HG03442 (cell line): ENCODE results near the gene SLC5A10.

ENCODE experiments used
- ATAC-seq: cut with Tn5 transposase; IDR thresholded peaks from one replicate; pipeline ENCODE4 v1.9.1; 2021; ENCODE audit warnings: mild to moderate bottlenecking, moderate library complexity; ENCODE audit not compliant: unreplicated experiment

SLC5A10 gene

DNA sequence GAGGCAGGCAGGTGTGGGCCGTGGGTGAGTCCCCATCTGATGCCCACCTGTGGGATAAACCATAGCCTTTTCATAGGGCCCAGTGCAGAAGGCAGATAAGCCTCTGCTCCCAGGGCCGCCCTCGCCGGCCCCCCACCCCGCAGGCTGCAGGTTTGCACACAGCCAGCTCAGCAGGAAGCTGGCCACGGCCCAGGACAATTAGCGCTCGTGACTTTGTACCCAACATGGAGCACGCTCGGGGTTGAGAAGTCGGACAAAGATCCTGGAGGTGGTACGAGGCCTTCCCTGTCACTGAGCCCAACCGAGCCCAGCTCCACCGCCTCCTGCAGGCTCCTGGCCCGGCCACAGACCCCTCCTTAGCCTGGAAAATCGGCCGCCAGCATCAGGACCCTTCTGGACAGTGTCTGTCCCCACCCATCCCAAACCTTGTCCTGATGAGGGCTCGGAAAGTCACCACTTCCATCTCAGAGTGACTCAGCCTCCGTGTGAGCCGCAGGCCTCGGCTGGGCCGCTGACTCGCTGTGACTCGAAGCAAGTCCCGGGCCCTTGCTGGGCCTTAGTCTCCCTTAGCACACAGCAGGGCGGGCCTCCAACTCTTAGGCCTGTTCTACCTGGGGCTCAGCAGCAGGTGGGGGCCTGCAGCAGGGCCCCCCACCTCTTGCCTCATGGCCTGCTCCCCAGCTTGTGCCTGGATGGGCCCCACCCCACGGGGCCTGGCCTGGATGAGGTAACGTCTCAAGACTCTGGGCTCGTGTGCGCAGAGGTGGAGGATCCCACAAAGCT is 29.9 kb downstream of the SLC5A10 start:
- ATAC-seq, result no peak

DNA sequence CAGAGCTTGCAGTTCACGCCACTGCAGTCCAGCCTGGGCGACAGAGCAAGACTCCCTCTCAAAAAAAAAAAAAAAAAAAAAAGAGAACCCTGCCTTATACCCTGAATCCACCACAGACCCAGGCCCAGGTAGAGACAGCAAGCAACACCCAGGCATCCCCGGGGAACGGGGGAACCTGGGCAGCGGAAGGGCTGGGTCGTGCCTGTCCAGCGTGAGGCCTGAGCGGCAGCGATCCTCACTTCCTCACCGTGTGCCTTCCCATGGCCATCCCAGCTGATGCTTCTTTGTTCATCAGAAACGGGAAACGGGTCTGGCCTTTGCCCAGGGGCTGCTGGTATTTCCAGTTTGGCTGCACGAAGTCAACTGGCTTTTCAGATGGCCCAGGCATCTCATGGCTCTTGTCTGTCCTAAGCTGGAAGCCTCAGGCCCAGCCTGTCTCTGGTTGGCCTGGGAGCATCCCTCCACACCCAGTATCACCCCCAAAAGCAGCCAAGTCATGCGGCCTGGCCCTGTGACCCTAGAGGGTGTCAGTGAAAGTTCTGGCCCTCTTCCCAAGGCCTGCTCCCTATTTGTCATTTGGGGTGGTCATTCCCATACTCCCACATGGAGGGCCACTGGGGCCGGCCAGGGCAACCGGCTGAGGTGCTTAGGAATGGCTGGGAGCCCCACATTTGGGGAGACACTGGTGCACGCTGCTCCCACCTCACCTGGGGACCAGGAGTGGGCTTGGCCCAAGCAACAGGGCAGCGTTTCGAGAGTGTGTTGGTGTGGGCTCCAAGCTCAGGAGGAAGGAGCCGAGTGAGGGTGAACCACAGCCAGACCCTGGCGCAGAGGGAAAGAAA is 32.5 kb downstream of the SLC5A10 start:
- ATAC-seq, result no peak

DNA sequence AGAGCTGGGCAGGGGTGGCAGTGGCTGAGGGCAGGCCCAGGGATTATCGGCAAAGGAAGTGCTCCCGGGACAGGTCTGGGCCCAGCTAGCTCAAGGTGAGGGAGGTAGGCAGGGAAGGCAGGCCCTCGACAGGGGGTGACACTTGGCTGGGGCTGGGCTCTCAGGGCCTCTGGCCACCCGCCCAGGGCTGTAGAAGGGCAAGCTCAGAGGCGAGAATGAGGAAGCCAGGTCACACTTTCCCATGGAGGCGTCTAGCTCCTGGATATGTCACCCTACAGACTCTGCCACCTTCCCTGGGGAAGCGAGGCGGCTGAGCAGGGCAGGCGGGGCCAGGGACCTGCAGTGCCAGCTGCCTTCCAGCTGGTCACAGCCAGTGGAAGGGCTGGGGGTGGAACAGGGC is 33.5 kb downstream of the SLC5A10 start:
- no peak for ATAC-seq

DNA sequence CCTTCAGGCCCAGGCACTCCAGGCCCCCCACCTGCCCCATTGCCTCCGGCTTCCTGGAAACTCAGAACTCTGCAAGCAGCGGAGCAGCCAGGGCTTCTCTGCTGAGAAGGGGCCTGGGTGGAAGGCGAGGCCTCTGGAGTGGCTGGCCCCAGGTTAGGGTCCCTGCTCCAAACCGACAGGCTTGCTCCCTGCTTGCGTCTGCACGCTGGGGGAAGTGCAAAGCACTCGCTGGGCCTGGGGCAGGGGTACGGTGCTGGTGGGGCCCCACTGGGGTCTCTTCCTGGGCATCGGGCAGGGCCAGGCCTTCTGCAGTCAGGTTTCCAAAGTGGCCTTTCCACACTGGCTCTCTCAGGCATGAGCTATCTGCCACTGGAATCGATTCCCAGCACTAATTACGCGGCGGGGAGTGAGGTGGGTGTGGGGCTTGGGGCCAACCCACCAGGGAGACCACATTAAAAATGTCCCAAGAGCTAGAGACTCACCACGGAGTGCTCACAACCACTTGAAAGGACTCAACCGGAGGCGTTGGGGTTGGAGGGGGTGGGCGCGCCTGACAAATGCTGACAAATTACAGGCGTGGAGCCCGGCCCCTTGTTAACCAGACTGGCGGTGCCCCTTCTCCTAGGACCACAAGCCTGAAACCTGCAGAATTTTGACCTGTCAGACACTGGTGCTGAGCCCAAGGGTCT is 34.7 kb downstream of the SLC5A10 start:
- ATAC-seq, result no peak

DNA sequence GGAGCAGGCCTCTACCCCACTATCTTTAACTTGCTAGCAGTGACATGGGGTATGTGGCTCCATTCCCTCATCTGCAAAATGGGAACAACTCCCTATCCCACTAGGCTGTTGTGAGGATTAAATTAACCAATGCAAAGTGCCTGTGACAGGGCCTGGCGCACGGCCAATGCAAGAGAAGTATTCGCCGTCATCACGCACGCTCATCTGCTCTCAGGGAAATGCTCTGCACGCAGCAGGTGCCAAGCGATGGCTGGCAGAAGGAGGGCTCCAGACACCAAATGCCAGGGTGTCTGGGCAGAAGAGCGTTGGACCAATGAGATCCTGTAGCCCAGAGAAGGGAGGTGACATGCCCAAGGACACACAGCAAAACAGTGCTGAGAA is 35.3 kb downstream of the SLC5A10 start:
- ATAC-seq, result no peak

DNA sequence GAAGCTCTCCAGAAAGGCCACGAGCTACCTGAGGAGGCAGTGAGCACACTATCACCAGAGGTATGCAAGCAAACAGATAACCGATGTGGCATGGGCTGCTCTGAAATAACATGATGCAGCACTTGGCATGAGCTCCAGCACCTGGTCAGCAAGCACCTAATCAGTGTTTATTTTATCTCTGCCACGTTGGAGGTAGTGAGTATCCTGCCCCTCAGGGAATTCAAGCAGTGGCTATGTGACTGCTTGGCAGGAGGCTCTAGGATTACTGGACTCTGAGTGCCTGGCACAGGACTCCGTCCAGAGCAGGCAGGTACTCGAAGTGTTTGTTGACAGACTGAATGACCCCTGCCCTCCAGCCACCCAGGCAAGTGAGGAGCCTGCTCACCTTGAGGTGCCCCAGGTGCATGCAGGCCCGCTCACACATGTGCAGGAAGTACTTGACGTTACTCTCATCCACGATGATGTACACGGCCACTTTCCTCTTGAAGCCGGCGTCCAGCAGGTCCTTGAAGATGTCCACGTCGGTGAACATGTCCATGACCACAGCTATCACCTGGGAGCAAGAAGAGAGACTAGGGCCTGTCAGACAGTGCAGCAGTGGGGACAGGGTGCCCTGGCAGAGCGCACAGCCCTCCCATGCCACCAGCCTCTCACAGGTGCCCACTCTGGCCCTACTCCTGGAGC is 36.0 kb downstream of the SLC5A10 start:
- no peak for ATAC-seq

DNA sequence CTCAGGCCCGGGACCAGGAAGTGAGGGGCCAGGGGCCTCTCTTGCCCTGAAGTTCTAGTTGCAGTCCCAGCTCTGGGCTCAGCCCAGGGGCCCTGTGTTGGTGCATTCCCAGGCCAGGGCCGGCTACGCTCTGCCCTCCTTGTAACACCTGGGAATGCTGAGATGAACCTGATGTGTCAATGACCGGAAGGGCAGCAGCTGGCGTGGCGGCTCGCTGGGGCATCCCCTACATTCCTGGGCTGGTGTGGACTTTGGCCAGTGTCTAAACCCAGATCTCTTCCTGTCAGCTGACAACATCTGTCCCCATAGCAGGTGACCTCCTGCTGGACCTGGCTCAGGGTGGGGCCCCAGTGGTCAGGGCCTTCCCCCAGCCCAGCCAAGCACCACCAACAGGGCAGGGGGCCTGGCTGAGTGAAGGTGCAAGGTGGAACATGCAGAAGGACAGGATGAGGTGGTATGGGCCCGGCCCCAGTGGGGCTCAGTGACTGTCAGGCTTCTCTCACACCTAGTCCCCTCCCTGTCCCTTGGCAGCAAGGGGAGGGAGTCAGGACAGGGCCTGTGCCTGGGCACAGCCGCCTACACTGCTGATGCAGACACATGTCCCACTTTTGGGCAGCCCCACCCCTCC is 36.7 kb downstream of the SLC5A10 start:
- ATAC-seq, result no peak

DNA sequence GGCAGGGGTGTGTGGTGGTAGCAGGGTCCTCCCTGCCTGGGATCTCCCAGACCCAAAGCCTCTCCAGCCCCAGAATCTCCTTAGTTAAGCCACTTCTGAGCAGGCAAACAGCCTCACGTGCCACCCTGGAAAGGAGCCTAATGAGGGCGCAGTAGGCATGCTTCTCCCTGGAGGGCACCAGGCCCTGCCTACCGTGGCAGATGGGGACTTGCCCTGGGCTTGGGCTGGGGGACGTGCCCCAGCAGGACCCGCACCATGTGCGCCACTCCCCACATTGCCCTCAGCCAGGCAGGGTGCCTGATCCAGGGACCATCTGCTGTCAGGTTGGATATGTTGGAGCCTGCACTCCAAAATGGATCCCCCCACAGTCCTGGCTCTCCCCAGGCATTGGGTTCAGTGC is 38.4 kb downstream of the SLC5A10 start:
- no peak for ATAC-seq

DNA sequence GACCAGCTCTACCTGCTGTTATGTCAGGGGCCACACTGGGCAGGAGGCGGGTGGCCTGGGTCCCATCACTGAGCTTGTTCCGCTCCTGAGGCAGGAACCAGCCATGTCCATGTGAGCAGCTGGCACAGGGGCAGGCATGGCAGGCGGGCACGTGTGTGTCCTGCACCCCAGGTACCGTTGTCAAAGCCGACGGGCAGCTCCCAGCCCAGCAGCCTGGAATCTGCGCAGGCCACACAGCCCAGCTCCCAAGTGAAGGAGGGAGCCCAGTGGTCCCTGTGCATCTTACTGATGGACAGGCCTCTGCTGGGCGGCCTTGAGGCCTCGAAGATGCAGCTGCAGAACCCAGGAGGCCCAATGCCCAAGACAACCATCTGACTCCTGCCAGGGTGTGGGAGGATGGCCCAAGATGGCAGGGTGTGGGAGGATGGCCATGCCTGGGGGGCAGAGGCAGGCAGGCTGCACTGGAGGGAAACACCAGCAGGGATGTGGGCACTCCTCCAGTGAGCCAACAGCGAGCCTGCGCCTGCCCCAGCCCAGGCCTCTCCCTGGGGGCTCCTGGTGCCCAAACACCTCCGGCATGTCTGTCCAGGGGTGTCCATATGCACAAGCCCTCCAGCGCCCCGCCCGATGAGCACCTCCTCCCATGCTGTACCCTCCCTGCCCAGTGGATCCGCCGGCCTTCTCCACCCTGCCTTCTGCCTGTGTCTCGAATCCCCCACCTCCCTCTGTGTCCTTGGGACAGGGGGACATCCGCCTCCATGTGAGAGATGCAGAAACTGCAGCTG is 39.8 kb downstream of the SLC5A10 start:
- ATAC-seq, result no peak

DNA sequence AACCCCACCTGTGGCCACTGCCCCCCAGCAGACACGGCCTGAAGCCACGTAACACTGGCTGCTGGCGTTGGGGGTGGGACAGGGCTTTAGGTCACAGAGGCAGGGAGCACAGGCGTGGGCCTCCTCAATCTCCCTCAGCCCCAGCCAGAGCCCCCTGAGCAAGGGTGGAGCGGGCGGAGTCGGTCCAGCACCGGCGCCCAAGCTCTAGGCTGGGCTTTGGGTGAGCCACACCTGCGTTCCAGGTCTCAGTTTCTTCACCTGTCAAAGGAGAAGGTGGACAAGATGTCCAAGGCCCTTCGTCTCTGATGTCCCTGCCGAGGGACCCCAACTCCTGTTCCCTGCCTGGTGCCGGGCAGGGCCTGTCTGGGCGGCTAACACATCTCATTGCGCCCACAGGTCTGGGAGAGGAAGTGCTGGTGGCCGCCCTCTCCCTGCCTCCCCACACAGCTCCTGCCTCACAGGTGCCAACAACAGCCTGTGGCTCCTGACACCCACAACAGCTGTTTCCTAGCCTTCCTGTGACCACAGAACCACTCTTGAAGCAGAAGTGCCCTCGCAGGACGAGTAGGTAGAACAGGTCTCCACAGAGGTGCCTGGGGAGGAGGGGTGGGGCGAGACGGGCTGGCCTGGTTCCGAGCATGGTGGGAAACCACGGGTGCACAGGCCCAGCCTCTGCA is 40.6 kb downstream of the SLC5A10 start:
- no peak for ATAC-seq

DNA sequence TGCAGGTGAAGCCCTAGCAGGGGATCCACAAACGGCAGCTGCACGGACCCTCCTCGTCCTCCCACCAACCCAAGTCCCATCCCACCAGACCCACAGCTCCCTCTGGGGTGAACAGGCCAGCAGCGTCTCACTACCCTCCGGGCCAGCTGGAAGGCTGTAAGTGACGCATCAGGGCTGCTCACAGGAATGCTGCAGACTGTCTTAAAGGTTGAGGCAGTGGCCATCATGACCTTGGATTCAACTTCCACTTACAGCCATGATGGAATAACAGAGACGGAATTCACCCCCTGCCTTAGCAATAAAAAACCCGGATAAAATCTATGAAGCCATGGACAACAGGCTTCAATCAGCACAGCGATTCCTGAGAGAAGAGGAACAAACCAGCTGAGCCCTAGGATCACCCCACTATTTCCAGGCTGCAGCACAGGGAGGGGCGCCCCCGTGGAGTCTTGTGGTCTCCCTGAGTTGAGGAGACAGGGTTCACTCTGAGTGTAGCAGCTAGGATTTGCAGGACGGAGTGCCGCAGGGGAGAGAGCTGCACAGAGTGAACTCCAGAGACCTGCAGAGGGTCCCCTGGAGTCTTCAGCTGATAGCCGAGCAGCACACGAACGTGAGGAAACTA is 42.1 kb downstream of the SLC5A10 start:
- no peak for ATAC-seq

DNA sequence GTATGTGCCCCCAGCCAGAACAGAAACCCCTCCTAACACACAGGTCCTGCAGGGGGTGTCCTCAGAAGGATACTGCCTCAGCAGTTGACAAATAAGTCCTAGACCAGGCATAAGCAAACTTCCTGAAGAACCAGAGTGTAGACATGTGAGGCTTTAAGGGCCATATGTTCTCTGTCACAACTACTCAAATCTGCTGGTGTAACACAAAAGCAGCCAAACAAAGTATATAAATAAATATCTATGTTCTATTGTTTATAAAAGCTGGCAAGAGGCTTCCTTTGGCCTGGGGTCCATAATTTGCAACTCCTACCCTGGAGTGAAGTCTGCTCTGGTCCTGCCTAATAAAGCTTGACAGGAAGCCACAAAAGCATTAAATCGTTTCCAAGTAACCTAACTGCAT is 42.7 kb downstream of the SLC5A10 start:
- ATAC-seq, result no peak

DNA sequence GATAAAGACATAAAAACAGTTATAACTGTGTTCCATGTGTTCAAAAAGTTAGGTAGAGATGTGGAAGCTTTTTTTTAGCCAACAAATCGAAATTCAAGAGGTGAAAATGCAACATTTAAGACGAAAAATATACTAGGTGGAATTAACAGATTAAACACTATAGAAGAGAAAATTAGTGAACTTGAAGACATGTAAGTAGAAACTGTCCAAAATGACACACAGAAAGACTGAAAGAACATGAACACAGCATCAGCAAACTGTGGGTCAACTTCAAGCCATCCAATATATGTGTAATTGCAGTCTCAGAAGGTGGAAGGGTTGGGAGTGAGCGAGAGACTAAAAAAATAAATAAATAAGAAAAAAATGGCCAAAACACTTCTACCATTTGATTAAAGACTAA is 43.3 kb downstream of the SLC5A10 start:
- no peak for ATAC-seq

DNA sequence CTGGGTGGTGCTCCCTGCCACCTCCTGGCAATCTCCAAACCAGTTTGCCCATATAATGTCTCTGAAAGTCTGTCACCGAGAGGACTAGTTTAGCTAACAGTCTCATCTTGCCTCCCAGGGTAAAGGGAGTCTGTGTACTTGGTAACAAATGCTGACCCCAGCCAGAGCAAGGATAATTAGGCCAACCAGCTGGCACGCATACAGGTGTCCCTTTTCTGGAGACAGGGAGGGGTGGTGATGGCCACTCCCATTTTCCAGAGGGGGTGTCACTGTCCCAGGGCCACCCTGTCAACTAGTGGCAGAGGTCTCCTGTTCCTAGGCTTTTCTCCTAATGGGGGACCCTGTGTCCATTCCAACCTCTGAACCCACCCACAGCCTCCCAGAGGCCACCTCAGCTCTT is 44.5 kb downstream of the SLC5A10 start:
- ATAC-seq, result no peak

DNA sequence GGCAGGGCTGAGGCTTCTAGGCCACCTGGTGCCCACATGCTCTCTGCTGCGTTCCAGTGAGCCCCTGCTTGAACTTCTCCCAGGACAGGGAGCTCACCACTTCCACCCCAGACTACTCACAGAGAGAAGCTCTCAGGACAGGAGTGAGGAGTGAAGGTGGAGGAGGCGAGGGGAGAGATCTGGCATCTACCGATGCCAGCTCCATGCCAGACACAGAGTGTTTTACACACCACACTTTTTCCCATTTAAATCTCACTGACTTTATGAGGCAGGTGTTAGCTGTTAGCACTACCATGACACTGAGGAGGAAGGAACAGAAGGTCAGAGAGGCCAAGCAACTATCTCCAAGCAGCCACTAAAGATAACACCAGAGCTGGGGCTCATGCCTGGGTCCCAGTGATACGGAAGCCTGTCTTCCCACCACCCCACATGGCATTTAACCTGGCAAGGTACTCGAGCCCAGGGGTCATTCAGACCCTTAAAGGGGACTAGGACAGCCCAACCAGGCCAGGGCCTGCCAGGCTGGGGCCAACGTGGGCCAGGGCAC is 45.8 kb downstream of the SLC5A10 start:
- no peak for ATAC-seq

DNA sequence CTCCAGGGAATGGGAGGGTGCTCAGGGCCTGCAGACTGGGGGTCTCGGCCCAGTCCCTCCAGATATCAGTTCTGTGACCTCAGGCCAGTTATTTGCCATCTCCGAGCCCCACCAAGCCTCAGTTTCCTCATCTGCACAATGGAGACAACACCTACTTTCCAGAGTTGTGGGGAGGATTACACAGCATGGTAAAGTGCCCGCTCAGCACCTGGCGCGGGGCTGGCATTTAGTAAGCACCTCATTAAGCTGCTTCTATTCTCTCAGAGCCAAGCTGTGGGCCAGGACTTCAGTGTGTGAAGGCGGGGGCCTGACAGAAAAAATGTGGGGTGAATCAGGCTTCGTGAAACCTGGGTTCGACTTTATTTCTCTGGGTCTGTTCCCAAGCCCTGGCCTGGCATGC is 47.4 kb downstream of the SLC5A10 start:
- no peak for ATAC-seq

DNA sequence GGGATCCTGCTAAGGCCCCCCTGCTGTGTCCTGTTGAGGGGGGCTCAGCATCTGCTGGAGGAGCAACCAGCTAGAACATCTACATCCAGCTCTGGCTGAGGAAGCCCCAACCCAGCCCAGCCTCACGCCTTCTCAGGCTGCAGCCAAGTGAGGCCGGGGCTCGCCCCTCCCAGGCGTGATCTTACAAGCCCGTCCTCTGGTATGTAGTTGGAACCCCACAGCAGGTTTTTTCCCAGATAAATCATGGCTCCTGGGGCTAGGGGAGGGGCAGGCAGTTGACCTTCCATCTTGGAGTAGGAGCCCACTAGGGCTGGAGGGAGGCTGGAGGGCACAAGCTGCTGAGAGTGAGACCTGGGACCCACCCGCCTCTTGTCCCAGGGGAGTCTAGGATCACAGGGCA is 47.9 kb downstream of the SLC5A10 start:
- no peak for ATAC-seq

DNA sequence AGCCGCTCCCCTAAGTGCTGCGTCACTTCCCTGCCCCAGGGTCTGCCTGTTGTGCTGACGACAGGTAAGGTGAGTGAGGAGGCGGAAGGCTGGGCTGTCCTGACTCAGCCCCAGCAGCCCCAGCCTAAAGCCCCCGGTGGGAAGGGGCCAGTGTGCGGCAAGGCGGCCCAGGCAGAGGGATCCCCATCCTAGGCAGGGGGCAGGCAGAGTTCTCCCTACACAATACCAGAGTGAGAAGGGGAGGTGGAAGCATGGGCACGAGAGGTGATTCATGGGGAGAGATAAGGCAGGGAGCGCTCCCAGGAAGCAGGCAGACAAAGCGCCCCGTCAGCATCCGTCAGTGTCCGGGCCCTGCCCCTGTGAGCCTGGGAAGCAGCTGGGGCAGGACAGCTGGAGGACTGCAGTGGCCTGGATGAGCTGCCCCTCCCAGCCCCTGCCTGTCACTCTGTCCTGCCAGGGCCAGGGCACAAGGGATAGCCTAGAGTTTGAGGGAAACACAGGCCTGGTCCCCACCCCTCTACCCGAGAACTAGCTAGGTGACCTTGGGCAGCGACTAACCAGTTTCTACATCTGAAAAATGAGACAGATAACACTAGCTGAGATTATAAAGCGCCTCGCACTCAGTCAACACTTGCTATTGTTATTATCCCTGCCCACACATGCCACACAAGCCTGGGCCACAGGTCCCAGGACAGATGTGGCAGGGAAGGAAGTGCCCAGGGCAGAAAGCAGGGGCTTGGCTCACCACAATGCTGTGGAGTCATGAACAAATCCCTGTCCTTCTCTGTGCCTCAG is 48.8 kb downstream of the SLC5A10 start:
- ATAC-seq, result no peak
